D341Med (cell line): Measurements from ENCODE around the gene PHRF1.

Source experiments
- DNase-seq: peaks from one replicate; pipeline ENCODE4 v3.0.0; 2012; ENCODE audit warnings: low spot score

The PHRF1 gene

DNA sequence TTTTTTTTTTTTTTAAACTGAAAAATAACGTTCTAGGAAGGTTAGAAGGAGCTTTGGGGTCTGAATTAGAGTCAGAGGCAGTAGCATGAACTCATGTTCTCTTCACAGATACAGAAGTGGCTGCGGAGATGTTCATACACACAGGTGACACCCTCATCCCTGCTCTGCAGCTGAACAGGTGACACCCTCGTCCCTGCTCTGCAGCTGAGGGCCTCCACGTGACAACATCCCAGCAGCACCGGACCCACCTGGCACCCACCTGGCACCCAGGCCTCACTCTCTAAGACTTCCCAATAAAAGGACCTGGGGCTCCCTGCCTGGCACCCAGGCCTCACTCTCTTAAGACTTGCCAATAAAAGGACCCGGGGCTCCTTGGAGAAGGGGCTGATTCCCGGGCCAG, 80.6 kb downstream of the PHRF1 start:
- DNase-seq: no peak

GRCh38 chr11:657691-658126, 81.4 kb downstream of the PHRF1 start:
- DNase-seq: no peak

GRCh38 chr11:659532-660085, 83.3 kb downstream of the PHRF1 start:
- DNase-seq: no peak

- DNase-seq: no peak
These were observed 84.0 kb downstream of the PHRF1 start for GRCh38 chr11:660281-660680.

DNA sequence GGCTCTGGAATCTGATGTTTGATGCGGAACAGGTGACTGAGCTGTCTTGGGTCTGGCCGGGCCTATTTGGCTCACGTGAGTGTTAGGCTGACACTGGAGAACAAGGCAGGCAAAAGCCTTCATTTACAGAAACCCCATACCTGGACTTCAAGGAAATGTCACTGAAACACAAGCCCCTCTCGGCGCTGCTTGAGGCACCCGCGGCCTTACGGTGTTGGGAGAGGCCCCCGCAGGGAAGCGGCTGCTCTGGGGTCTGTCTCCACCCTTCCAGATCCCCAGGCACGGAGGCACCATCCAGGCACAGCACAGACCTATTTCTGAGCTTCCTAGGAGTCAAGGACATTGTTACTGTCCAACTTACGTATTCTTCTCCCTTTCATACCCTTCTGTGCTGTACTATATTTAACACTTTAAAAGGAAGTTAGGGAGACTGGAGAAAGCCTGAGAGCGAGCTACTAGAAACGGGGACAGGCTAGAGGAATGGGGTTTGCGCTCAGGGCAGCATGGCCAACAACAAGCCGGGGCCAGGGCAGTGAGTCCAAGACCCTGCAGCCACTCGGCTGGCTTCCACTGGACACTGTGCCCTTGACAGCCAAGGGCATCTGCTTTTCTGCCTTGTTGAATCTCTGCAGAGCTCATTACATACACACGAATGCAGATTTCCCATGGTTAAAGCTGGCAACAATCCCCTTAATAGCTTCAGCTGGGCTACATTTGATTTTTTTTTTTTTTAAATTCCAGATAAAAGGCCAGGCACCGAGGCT, 84.6 kb downstream of the PHRF1 start:
- no peak for DNase-seq
